ENCODE measurements around the gene MCAT. TPM values are rescaled to one million over a fixed set of nuclear protein-coding genes. Genes with fewer than 3 reads are reported as not detected.

Gene MCAT
- polyA plus RNA-seq, 1 donor = 15.6 TPM

DNA sequence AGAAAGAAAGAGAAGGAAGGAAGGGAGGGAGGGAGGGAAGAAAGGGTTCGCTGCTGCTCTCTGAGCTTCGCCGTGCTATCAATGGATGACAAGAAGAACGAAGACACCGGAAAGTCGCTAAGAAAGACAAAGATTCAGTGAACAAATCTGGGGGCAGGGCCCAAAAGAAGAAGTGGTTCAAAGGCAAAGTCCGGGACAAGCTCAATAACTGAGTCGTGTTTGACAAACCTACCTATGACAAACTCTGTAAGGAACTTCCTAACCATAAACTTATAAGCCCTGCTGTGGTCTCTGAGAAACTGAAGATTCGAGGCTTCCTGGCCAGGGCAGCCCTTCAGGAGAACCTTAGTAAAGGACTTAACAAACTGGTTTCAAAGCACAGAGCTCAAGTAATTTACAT is 51.1 kb downstream of the MCAT start:
- Histone ChIP-seq H3K27ac (ENCODE audit: low read length) (no peak overlapping the region), H3K9me3 (ENCODE audit: control insufficient read depth, low read depth, low read length) (peaks cover 13% of the 10 kb centered on the region), H3K27me3 (ENCODE audit: control insufficient read depth, insufficient read depth, low read length) (no peaks in the 10 kb centered on the region), H3K4me1 (ENCODE audit: control insufficient read depth, insufficient read depth, low read length) (no peaks in the 10 kb centered on the region), H3K4me3 (ENCODE audit: low read length) (no peak overlapping the region), H3K36me3 (ENCODE audit: control insufficient read depth, insufficient read depth, low read length) (no peaks in the 10 kb centered on the region)
- DNase-seq = no peak
- 83% methylated on average over 5 of the region's 9 CpGs for WGBS (ENCODE audit: insufficient coverage, low lambda C conversion rate)

- H3K27me3 ChIP-seq (ENCODE audit: control insufficient read depth, insufficient read depth, low read length) = no peaks in the 10 kb centered on the region
- WGBS (ENCODE audit: insufficient coverage, low lambda C conversion rate) = no CpG with 5 or more reads among the region's 6 CpGs
- peak; percentile 47 to 55 for DNase-seq
- peaks cover 2% of the 10 kb centered on the region for H3K9me3 ChIP-seq (ENCODE audit: control insufficient read depth, low read depth, low read length)
- H3K4me3 ChIP-seq (ENCODE audit: low read length) = no peak overlapping the region
- H3K4me1 ChIP-seq (ENCODE audit: control insufficient read depth, insufficient read depth, low read length) = no peaks in the 10 kb centered on the region
- H3K27ac ChIP-seq (ENCODE audit: low read length) = no peak overlapping the region
- no peaks in the 10 kb centered on the region for H3K36me3 ChIP-seq (ENCODE audit: control insufficient read depth, insufficient read depth, low read length)
These were observed 52.9 kb downstream of the MCAT start for GRCh38 chr22:43090130-43090789.

DNA sequence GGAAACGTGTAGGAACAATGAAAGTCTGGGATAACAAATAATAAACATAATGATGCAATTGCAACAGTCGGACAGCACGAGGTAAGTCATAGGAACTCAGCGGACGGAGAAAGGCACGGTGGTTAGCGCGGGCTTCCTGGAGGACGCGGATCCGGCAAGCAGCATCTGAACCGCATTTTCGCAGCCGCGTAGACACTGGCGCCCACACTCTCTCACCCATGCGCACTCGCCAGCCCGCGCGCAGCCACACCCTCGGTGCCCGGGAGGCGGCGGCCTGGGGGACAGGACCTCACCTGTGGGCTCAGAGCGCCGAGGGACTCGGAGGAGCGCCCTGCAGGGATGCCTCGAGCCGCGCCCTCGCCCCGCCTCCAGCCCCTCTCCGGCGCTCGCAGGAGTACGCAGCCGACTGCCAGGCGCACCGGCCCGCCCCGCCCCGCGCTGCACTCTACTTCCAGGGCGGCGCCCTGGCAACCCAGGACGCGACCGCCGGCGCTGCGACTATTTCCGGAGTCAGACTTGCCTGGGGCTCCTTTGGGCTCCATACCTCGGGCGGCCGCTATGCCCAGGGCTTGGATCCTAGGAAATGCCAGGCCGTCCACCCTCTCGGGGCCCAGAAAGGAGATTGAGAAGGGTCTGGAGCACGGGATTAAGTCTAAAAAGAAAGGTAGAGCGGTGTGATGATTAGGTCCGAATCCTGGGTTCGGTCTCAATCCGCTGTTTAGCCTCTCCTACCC is 54.0 kb downstream of the MCAT start, which contains the start of gene TTLL1:
Gene TTLL1 (minus strand): TSS at position 408 of the 734 bp plus-strand sequence. CDS start 13,805 bp downstream, outside the sequence.
- Histone ChIP-seq H3K27ac (ENCODE audit: low read length) (peak within 1 kb of the TSS; percentile 32), H3K4me3 (ENCODE audit: low read length) (peak within 1 kb of the TSS; percentile 60), H3K36me3 (ENCODE audit: control insufficient read depth, insufficient read depth, low read length) (no peaks in the 10 kb centered on the region), H3K27me3 (ENCODE audit: control insufficient read depth, insufficient read depth, low read length) (no peaks in the 10 kb centered on the region), H3K4me1 (ENCODE audit: control insufficient read depth, insufficient read depth, low read length) (no peaks in the 10 kb centered on the region), H3K9me3 (ENCODE audit: control insufficient read depth, low read depth, low read length) (peaks cover 2% of the 10 kb centered on the region)
- peak; percentile 82 to 91 for DNase-seq
- WGBS (ENCODE audit: insufficient coverage, low lambda C conversion rate) = 0% methylated on average over 1 of the region's 64 CpGs

- Histone ChIP-seq H3K36me3 (ENCODE audit: control insufficient read depth, insufficient read depth, low read length) (no peaks in the 10 kb centered on the region), H3K4me3 (ENCODE audit: low read length) (peak overlapping the region; percentile 60), H3K9me3 (ENCODE audit: control insufficient read depth, low read depth, low read length) (peaks cover 2% of the 10 kb centered on the region), H3K27me3 (ENCODE audit: control insufficient read depth, insufficient read depth, low read length) (no peaks in the 10 kb centered on the region), H3K4me1 (ENCODE audit: control insufficient read depth, insufficient read depth, low read length) (no peaks in the 10 kb centered on the region), H3K27ac (ENCODE audit: low read length) (peak overlapping the region; percentile 32)
- no peak for DNase-seq
- 14% methylated on average over 1 of the region's 9 CpGs for WGBS (ENCODE audit: insufficient coverage, low lambda C conversion rate)
These were observed 54.6 kb downstream of the MCAT start for GRCh38 chr22:43088627-43088983.

- whole genome bisulfite sequencing (ENCODE audit: insufficient coverage, low lambda C conversion rate) = no CpG with 5 or more reads among the region's 19 CpGs
- no peaks in the 10 kb centered on the region for H3K4me1 ChIP-seq (ENCODE audit: control insufficient read depth, insufficient read depth, low read length)
- H3K9me3 ChIP-seq (ENCODE audit: control insufficient read depth, low read depth, low read length) = peaks cover 2% of the 10 kb centered on the region
- H3K27ac ChIP-seq (ENCODE audit: low read length) = no peak overlapping the region
- H3K4me3 ChIP-seq (ENCODE audit: low read length) = no peak overlapping the region
- no peaks in the 10 kb centered on the region for H3K27me3 ChIP-seq (ENCODE audit: control insufficient read depth, insufficient read depth, low read length)
- H3K36me3 ChIP-seq (ENCODE audit: control insufficient read depth, insufficient read depth, low read length) = no peaks in the 10 kb centered on the region
- no peak for DNase-seq
These were observed 57.3 kb downstream of the MCAT start for GRCh38 chr22:43085658-43086606.

Other genes starting within 250 kb of the MCAT start
- 51.5 TPM for gene PACSIN2, start 128.2 kb downstream of the MCAT start, polyA plus RNA-seq
- gene TTLL1, start 54.0 kb downstream of the MCAT start, polyA plus RNA-seq = 4.6 TPM
- gene BIK, start 32.6 kb downstream of the MCAT start, polyA plus RNA-seq = 2.1 TPM
- 17.5 TPM for gene TSPO, start 8.2 kb upstream of the MCAT start, polyA plus RNA-seq
- gene TTLL12, start 43.7 kb upstream of the MCAT start, polyA plus RNA-seq = 29.0 TPM
- 4.4 TPM for gene SCUBE1, start 200.0 kb upstream of the MCAT start, polyA plus RNA-seq

All from large intestine (tissue), 3 donors.